ENCODE data around the gene ALG2.

Gene ALG2

DNA sequence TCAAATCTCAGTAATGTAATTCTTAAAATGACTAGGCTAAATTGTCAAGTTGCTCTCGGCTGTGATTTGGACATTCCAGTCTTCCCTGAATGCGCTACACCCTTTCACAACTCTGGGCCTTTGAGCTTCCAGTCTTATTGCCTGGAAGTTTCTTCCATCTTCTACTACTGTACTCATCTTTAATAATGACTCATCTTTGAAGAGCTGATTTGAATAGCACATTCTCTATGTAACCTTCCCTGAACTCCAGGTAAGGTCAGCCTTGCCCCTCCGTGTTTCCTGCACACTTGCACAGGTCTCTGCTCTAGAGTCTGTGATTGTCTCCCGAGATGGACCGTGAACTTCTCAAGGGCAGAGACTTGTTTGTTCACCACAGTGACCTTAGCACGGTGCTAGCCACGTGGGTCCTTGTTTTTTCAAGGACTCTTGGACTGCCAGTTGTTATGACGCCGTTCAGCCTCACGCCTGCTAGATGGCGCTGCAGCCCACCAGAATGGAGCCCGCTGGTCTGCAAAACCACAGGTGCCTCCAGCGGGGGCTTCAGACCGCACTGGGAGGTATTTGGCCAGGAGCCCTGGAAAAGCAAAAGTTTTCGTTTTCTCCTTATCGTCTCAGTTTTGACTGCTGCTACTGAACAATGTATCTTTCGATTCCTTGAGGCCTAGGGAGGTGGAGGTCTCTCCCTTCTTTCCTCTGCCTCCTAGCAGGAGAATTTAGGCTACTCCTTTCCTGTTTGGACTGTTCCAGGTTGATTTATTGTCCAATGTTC lies 44.7 kb upstream of the ALG2 start:
- no peak overlapping the region; the same call in none of the 2 replicates for H3K4me3 ChIP-seq (ENCODE audit: low read depth, low read length)
- H3K36me3 ChIP-seq (ENCODE audit: control insufficient read depth in 2 of 2, insufficient read depth in 1 of 2, low read length in 2 of 2) = no peaks in the 10 kb centered on the region
- no peaks in the 10 kb centered on the region for H3K9me3 ChIP-seq (ENCODE audit: control insufficient read depth, insufficient read depth, low read depth, low read length)
- no peaks in the 10 kb centered on the region for H3K4me1 ChIP-seq (ENCODE audit: control insufficient read depth, insufficient read depth, low read length)
- POLR2A ChIA-PET = no interaction called here
- no peak overlapping the region for H3K27ac ChIP-seq (ENCODE audit: extremely low read depth, low read depth, low read length)
- CTCF ChIA-PET = interaction anchor here (0.5 to 2.0 kb wide), 14 partner anchors 10 to 1329 kb away, joined by 3 to 9 read pairs (median 5); no protein-coding TSS in a partner anchor
- no peak for TF ChIP-seq FEZF1 (tag by site-specific recombination; IDR thresholded peaks at IDR 0.05)
- 0 out of 2 replicates have a peak, but pooled peaks have one; percentile 13 for TF ChIP-seq ZNF366 (tag by site-specific recombination; conservative IDR thresholded peaks at IDR 0.05)
- TF ChIP-seq ZNF560 (tag by site-specific recombination; IDR thresholded peaks at IDR 0.05; ENCODE audit: borderline replicate concordance) = no peak
- peak; percentile 87 for TF ChIP-seq SCRT1 (tag by site-specific recombination; IDR thresholded peaks at IDR 0.05; ENCODE audit: borderline replicate concordance)
- TF ChIP-seq, protein P1, sequence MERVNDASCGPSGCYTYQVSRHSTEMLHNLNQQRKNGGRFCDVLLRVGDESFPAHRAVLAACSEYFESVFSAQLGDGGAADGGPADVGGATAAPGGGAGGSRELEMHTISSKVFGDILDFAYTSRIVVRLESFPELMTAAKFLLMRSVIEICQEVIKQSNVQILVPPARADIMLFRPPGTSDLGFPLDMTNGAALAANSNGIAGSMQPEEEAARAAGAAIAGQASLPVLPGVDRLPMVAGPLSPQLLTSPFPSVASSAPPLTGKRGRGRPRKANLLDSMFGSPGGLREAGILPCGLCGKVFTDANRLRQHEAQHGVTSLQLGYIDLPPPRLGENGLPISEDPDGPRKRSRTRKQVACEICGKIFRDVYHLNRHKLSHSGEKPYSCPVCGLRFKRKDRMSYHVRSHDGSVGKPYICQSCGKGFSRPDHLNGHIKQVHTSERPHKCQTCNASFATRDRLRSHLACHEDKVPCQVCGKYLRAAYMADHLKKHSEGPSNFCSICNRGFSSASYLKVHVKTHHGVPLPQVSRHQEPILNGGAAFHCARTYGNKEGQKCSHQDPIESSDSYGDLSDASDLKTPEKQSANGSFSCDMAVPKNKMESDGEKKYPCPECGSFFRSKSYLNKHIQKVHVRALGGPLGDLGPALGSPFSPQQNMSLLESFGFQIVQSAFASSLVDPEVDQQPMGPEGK (tag by site-specific recombination; IDR thresholded peaks at IDR 0.05) = no peak
- TF ChIP-seq, protein P2, sequence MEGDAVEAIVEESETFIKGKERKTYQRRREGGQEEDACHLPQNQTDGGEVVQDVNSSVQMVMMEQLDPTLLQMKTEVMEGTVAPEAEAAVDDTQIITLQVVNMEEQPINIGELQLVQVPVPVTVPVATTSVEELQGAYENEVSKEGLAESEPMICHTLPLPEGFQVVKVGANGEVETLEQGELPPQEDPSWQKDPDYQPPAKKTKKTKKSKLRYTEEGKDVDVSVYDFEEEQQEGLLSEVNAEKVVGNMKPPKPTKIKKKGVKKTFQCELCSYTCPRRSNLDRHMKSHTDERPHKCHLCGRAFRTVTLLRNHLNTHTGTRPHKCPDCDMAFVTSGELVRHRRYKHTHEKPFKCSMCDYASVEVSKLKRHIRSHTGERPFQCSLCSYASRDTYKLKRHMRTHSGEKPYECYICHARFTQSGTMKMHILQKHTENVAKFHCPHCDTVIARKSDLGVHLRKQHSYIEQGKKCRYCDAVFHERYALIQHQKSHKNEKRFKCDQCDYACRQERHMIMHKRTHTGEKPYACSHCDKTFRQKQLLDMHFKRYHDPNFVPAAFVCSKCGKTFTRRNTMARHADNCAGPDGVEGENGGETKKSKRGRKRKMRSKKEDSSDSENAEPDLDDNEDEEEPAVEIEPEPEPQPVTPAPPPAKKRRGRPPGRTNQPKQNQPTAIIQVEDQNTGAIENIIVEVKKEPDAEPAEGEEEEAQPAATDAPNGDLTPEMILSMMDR (tag by site-specific recombination; IDR thresholded peaks at IDR 0.05) = peak; percentile 75
- peak; percentile 43 for TF ChIP-seq ZNF394 (tag by site-specific recombination; IDR thresholded peaks at IDR 0.05; ENCODE audit: borderline replicate concordance)
- TF ChIP-seq ZNF157 (tag by site-specific recombination; IDR thresholded peaks at IDR 0.05) = no peak
- TF ChIP-seq, protein P3, sequence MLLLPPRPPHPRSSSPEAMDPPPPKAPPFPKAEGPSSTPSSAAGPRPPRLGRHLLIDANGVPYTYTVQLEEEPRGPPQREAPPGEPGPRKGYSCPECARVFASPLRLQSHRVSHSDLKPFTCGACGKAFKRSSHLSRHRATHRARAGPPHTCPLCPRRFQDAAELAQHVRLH (tag by site-specific recombination; IDR thresholded peaks at IDR 0.05) = no peak
- TF ChIP-seq ZNF600 (tag by site-specific recombination; IDR thresholded peaks at IDR 0.05) = no peak
- no peak for TF ChIP-seq BCL11A (tag by site-specific recombination; IDR thresholded peaks at IDR 0.05; ENCODE audit: low read depth)
- no peak for TF ChIP-seq ZNF248 (tag by site-specific recombination; IDR thresholded peaks at IDR 0.05)
- TF ChIP-seq, protein P4, sequence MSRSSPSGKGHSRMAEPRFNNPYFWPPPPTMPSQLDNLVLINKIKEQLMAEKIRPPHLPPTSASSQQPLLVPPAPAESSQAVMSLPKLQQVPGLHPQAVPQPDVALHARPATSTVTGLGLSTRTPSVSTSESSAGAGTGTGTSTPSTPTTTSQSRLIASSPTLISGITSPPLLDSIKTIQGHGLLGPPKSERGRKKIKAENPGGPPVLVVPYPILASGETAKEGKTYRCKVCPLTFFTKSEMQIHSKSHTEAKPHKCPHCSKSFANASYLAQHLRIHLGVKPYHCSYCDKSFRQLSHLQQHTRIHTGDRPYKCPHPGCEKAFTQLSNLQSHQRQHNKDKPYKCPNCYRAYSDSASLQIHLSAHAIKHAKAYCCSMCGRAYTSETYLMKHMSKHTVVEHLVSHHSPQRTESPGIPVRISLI (tag by site-specific recombination; IDR thresholded peaks at IDR 0.05) = peak; percentile 81; the same call in 1 of the 2 replicates
- TF ChIP-seq ZIC2 (tag by site-specific recombination; IDR thresholded peaks at IDR 0.05) = peak; percentile 74
- no peak for TF ChIP-seq HOXA7 (CRISPR knock-in tag; IDR thresholded peaks at IDR 0.05; ENCODE audit: borderline replicate concordance)
- TF ChIP-seq ZNF10 (tag by site-specific recombination; IDR thresholded peaks at IDR 0.05) = no peak
- TF ChIP-seq ZNF37A (tag by site-specific recombination; IDR thresholded peaks at IDR 0.05) = no peak
- TF ChIP-seq ZNF776 (tag by site-specific recombination; IDR thresholded peaks at IDR 0.05; ENCODE audit: borderline replicate concordance) = no peak
- TF ChIP-seq, protein P5, sequence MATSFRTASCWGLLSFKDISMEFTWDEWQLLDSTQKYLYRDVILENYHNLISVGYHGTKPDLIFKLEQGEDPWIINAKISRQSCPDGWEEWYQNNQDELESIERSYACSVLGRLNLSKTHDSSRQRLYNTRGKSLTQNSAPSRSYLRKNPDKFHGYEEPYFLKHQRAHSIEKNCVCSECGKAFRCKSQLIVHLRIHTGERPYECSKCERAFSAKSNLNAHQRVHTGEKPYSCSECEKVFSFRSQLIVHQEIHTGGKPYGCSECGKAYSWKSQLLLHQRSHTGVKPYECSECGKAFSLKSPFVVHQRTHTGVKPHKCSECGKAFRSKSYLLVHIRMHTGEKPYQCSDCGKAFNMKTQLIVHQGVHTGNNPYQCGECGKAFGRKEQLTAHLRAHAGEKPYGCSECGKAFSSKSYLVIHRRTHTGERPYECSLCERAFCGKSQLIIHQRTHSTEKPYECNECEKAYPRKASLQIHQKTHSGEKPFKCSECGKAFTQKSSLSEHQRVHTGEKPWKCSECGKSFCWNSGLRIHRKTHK (tag by site-specific recombination; IDR thresholded peaks at IDR 0.05) = no peak
- TF ChIP-seq ZBTB8A (tag by site-specific recombination; IDR thresholded peaks at IDR 0.05) = no peak
- peak; percentile 85 for TF ChIP-seq GLIS1 (tag by site-specific recombination; IDR thresholded peaks at IDR 0.05)
- TF ChIP-seq ZNF2 (tag by site-specific recombination; IDR thresholded peaks at IDR 0.05) = peak; percentile 43; the same call in 1 of the 2 replicates
- TF ChIP-seq ZEB2 (tag by site-specific recombination; IDR thresholded peaks at IDR 0.05) = peak; percentile 57; the same call in 1 of the 2 replicates
- TF ChIP-seq ZNF335 (tag by site-specific recombination; conservative IDR thresholded peaks at IDR 0.05) = peak; percentile 64
- peak; percentile 93 for TF ChIP-seq ZSCAN30 (tag by site-specific recombination; IDR thresholded peaks at IDR 0.05)
- TF ChIP-seq, protein P6, sequence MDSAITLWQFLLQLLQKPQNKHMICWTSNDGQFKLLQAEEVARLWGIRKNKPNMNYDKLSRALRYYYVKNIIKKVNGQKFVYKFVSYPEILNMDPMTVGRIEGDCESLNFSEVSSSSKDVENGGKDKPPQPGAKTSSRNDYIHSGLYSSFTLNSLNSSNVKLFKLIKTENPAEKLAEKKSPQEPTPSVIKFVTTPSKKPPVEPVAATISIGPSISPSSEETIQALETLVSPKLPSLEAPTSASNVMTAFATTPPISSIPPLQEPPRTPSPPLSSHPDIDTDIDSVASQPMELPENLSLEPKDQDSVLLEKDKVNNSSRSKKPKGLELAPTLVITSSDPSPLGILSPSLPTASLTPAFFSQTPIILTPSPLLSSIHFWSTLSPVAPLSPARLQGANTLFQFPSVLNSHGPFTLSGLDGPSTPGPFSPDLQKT (IDR thresholded peaks at IDR 0.05; ENCODE audit: borderline replicate concordance, low read depth, low read length) = no peak
- no peak for TF ChIP-seq ZNF514 (tag by site-specific recombination; IDR thresholded peaks at IDR 0.05)
- no peak for TF ChIP-seq ZBTB20 (tag by site-specific recombination; IDR thresholded peaks at IDR 0.05)
- TF ChIP-seq ZNF175 (tag by site-specific recombination; IDR thresholded peaks at IDR 0.05) = no peak
